RKO (cell line): ENCODE results near the gene PDGFA.

Source experiments
- DNase-seq: peaks from one replicate; pipeline ENCODE4 v3.0.0-alpha.2; 2016; ENCODE audit warnings: low spot score

Gene PDGFA

GRCh38 chr7:472640-472957 lies 47.0 kb downstream of the PDGFA start:
- DNase-seq = no peak

- DNase-seq = no peak
Measured at GRCh38 chr7:471866-472639, 47.6 kb downstream of the PDGFA start.

- DNase-seq = no peak
Measured at GRCh38 chr7:471191-471865, 48.3 kb downstream of the PDGFA start.

- DNase-seq = no peak
Measured at GRCh38 chr7:469563-469961, 50.1 kb downstream of the PDGFA start.

GRCh38 chr7:468681-469562 lies 50.7 kb downstream of the PDGFA start:
- no peak for DNase-seq

GRCh38 chr7:467856-468545 lies 51.6 kb downstream of the PDGFA start:
- DNase-seq = no peak

- no peak for DNase-seq
Measured at GRCh38 chr7:467393-467828, 52.2 kb downstream of the PDGFA start.

GRCh38 chr7:466465-467191 lies 53.0 kb downstream of the PDGFA start:
- no peak for DNase-seq

GRCh38 chr7:465710-466400 lies 53.8 kb downstream of the PDGFA start:
- no peak for DNase-seq

- DNase-seq = no peak
Measured at GRCh38 chr7:464454-465401, 54.9 kb downstream of the PDGFA start.

- DNase-seq = no peak
Measured at GRCh38 chr7:463817-464453, 55.7 kb downstream of the PDGFA start.

- DNase-seq = no peak
Measured at GRCh38 chr7:463362-463781, 56.3 kb downstream of the PDGFA start.

GRCh38 chr7:462173-463103 lies 57.2 kb downstream of the PDGFA start:
- no peak for DNase-seq

GRCh38 chr7:461453-462172 lies 58.0 kb downstream of the PDGFA start:
- DNase-seq = no peak

- no peak for DNase-seq
Measured at GRCh38 chr7:461117-461452, 58.6 kb downstream of the PDGFA start.

- no peak for DNase-seq
Measured at GRCh38 chr7:460374-461116, 59.1 kb downstream of the PDGFA start.
